ENCODE results near the gene CROCC2. TPM values are rescaled to one million over a fixed set of nuclear protein-coding genes. Genes with fewer than 3 reads are reported as not detected.
"Not testable (repeated sequence)": the region's sequence is repeated elsewhere in the genome, so short reads cannot be mapped to it uniquely, and the experiment has no call there.

Gene CROCC2
- total RNA-seq, 4 donors from 2014 or later, result 0.79 to 2.6 (median 1.8) TPM; not detected in 1

GRCh38 chr2:240972636-240973521 is 66.7 kb downstream of the CROCC2 start:
- peak overlapping the region; percentile 57 to 71 for H3K27ac ChIP-seq

GRCh38 chr2:240974771-240975572 is 68.8 kb downstream of the CROCC2 start:
- Histone ChIP-seq H3K27ac (no peak overlapping the region), H3K4me3 (no peak overlapping the region), H3K9me3 (no peaks in the 10 kb centered on the region), H3K4me1 (no peaks in the 10 kb centered on the region), H3K27me3 (no peaks in the 10 kb centered on the region), H3K36me3 (no peaks in the 10 kb centered on the region)
- intact Hi-C loops (cut with DNase I; ENCODE audit: low total_unique reads), result no loop called here
- TF ChIP-seq POLR2A (IDR thresholded peaks at IDR 0.05), result no peak
- no peak for TF ChIP-seq CTCF (IDR thresholded peaks at IDR 0.05)
- DNase-seq, result no peak

More at GRCh38 chr2:240972636-240973521, 66.7 kb downstream of the CROCC2 start:
- Histone ChIP-seq H3K9me3 (no peaks in the 10 kb centered on the region), H3K4me1 (no peaks in the 10 kb centered on the region), H3K4me3 (no peak overlapping the region), H3K27me3 (no peaks in the 10 kb centered on the region), H3K36me3 (no peaks in the 10 kb centered on the region)
- DNase-seq, result no peak
- TF ChIP-seq POLR2A (IDR thresholded peaks at IDR 0.05) (no peak), CTCF (IDR thresholded peaks at IDR 0.05) (no peak)
- intact Hi-C loops (cut with DNase I; ENCODE audit: low total_unique reads), result no loop called here

GRCh38 chr2:240975903-240976302 is 69.8 kb downstream of the CROCC2 start:
- H3K9me3 ChIP-seq; H3K27me3 ChIP-seq; H3K4me3 ChIP-seq; H3K27ac ChIP-seq; intact Hi-C loops (cut with DNase I; ENCODE audit: low total_unique reads); H3K36me3 ChIP-seq; H3K4me1 ChIP-seq; DNase-seq: not testable (repeated sequence)

- Histone ChIP-seq H3K4me3 (no peak overlapping the region), H3K27ac (no peak overlapping the region), H3K4me1 (no peaks in the 10 kb centered on the region), H3K27me3 (no peaks in the 10 kb centered on the region), H3K36me3 (no peaks in the 10 kb centered on the region), H3K9me3 (no peaks in the 10 kb centered on the region)
- intact Hi-C loops (cut with DNase I; ENCODE audit: low total_unique reads), result no loop called here
- no peak for TF ChIP-seq CTCF (IDR thresholded peaks at IDR 0.05)
- no peak for TF ChIP-seq POLR2A (IDR thresholded peaks at IDR 0.05)
- DNase-seq, result peak in 1 of 2 donors; percentile 11
These were observed 75.1 kb downstream of the CROCC2 start for GRCh38 chr2:240981280-240981679.

- H3K36me3 ChIP-seq, result no peaks in the 10 kb centered on the region
- H3K27ac ChIP-seq, result no peak overlapping the region
- TF ChIP-seq CTCF (IDR thresholded peaks at IDR 0.05), result no peak
- no peak for TF ChIP-seq POLR2A (IDR thresholded peaks at IDR 0.05)
- H3K27me3 ChIP-seq, result no peaks in the 10 kb centered on the region
- no peaks in the 10 kb centered on the region for H3K4me1 ChIP-seq
- no peak overlapping the region for H3K4me3 ChIP-seq
- DNase-seq, result peak in 1 of 2 donors; percentile 13
- intact Hi-C loops (cut with DNase I; ENCODE audit: low total_unique reads), result no loop called here
- no peaks in the 10 kb centered on the region for H3K9me3 ChIP-seq
These were observed 76.0 kb downstream of the CROCC2 start for GRCh38 chr2:240981871-240982800.
